Measurements from ENCODE around the gene DCLK3.

DCLK3 gene

GRCh38 chr3:36761779-36762178 is 2.6 kb downstream of the DCLK3 start:
- no peak overlapping the region for H3K4me3 ChIP-seq (ENCODE audit: low read length)
- no peaks in the 10 kb centered on the region for H3K36me3 ChIP-seq (ENCODE audit: control insufficient read depth, insufficient read depth, low read length)
- H3K9ac ChIP-seq (ENCODE audit: low read length) = no peak overlapping the region
- H3K4me1 ChIP-seq (ENCODE audit: control insufficient read depth, low read depth, low read length) = no peaks in the 10 kb centered on the region
- H2BK5ac ChIP-seq (ENCODE audit: low read length) = no peak overlapping the region
- no CpG with 5 or more reads among the region's 3 CpGs for WGBS (ENCODE audit: extremely low coverage, insufficient coverage, low lambda C conversion rate)
- no peak overlapping the region for H3K23ac ChIP-seq (ENCODE audit: low read length)
- no peak overlapping the region for H4K5ac ChIP-seq (ENCODE audit: low read length)
- H3K79me2 ChIP-seq (ENCODE audit: control insufficient read depth, insufficient read depth, low read length) = no peaks in the 10 kb centered on the region
- H2BK15ac ChIP-seq (replicated peaks; ENCODE audit: low read depth) = no peak overlapping the region
- no peaks in the 10 kb centered on the region for H3K79me1 ChIP-seq (ENCODE audit: low read length)
- H3K56ac ChIP-seq (ENCODE audit: low read length) = no peak overlapping the region
- no peak overlapping the region for H3K4me2 ChIP-seq (ENCODE audit: low read length)
- peaks cover 11% of the 10 kb centered on the region for H3K27me3 ChIP-seq (ENCODE audit: insufficient read depth, low read length, poor library complexity)
- no peak overlapping the region for H3K4ac ChIP-seq (ENCODE audit: low read depth, low read length)
- no peak overlapping the region for H4K8ac ChIP-seq (ENCODE audit: low read depth, low read length)
- H2BK120ac ChIP-seq (ENCODE audit: low read depth, low read length) = no peak overlapping the region
- H2AK5ac ChIP-seq (ENCODE audit: low read length) = no peak overlapping the region
- no peak overlapping the region for H3K18ac ChIP-seq (ENCODE audit: low read length)
- H3K27ac ChIP-seq (ENCODE audit: low read depth, low read length) = no peak overlapping the region
- DNase-seq = no peak

- Histone ChIP-seq H4K8ac (ENCODE audit: low read depth, low read length) (no peak overlapping the region), H3K23ac (ENCODE audit: low read length) (no peak overlapping the region), H3K79me2 (ENCODE audit: control insufficient read depth, insufficient read depth, low read length) (no peaks in the 10 kb centered on the region), H3K79me1 (ENCODE audit: low read length) (no peaks in the 10 kb centered on the region), H3K18ac (ENCODE audit: low read length) (no peak overlapping the region), H2AK5ac (ENCODE audit: low read length) (no peak overlapping the region), H2BK120ac (ENCODE audit: low read depth, low read length) (no peak overlapping the region), H2BK5ac (ENCODE audit: low read length) (no peak overlapping the region), H3K4me2 (ENCODE audit: low read length) (no peak overlapping the region), H3K56ac (ENCODE audit: low read length) (no peak overlapping the region), H3K4me3 (ENCODE audit: low read length) (no peak overlapping the region), H3K36me3 (ENCODE audit: control insufficient read depth, insufficient read depth, low read length) (no peaks in the 10 kb centered on the region), H3K27ac (ENCODE audit: low read depth, low read length) (no peak overlapping the region), H2BK15ac (replicated peaks; ENCODE audit: low read depth) (no peak overlapping the region), H4K5ac (ENCODE audit: low read length) (no peak overlapping the region), H3K27me3 (ENCODE audit: insufficient read depth, low read length, poor library complexity) (no peaks in the 10 kb centered on the region), H3K4ac (ENCODE audit: low read depth, low read length) (no peak overlapping the region), H3K4me1 (ENCODE audit: control insufficient read depth, low read depth, low read length) (no peaks in the 10 kb centered on the region), H3K9ac (ENCODE audit: low read length) (no peak overlapping the region)
- DNase-seq = no peak
- no CpG with 5 or more reads among the region's 1 CpG for WGBS (ENCODE audit: extremely low coverage, insufficient coverage, low lambda C conversion rate)
Observed at GRCh38 chr3:36756269-36756668, 8.1 kb downstream of the DCLK3 start.

- H3K27ac ChIP-seq (ENCODE audit: low read depth, low read length) = no peak overlapping the region
Observed at GRCh38 chr3:36751326-36751725, 13.0 kb downstream of the DCLK3 start.

GRCh38 chr3:36750737-36751136 is 13.6 kb downstream of the DCLK3 start:
- no peak overlapping the region for H3K4me2 ChIP-seq (ENCODE audit: low read length)
- H3K18ac ChIP-seq (ENCODE audit: low read length) = no peak overlapping the region
- H2BK120ac ChIP-seq (ENCODE audit: low read depth, low read length) = no peak overlapping the region
- H3K4ac ChIP-seq (ENCODE audit: low read depth, low read length) = no peak overlapping the region
- no peaks in the 10 kb centered on the region for H3K79me2 ChIP-seq (ENCODE audit: control insufficient read depth, insufficient read depth, low read length)
- H3K27me3 ChIP-seq (ENCODE audit: insufficient read depth, low read length, poor library complexity) = no peaks in the 10 kb centered on the region
- no CpG with 5 or more reads among the region's 6 CpGs for WGBS (ENCODE audit: extremely low coverage, insufficient coverage, low lambda C conversion rate)
- H3K56ac ChIP-seq (ENCODE audit: low read length) = no peak overlapping the region
- H3K23ac ChIP-seq (ENCODE audit: low read length) = no peak overlapping the region
- H3K4me1 ChIP-seq (ENCODE audit: control insufficient read depth, low read depth, low read length) = no peaks in the 10 kb centered on the region
- H2BK5ac ChIP-seq (ENCODE audit: low read length) = no peak overlapping the region
- no peak overlapping the region for H4K5ac ChIP-seq (ENCODE audit: low read length)
- H2BK15ac ChIP-seq (replicated peaks; ENCODE audit: low read depth) = no peak overlapping the region
- H3K9ac ChIP-seq (ENCODE audit: low read length) = no peak overlapping the region
- no peak overlapping the region for H3K4me3 ChIP-seq (ENCODE audit: low read length)
- H4K8ac ChIP-seq (ENCODE audit: low read depth, low read length) = no peak overlapping the region
- H3K79me1 ChIP-seq (ENCODE audit: low read length) = no peaks in the 10 kb centered on the region
- H3K27ac ChIP-seq (ENCODE audit: low read depth, low read length) = no peak overlapping the region
- H2AK5ac ChIP-seq (ENCODE audit: low read length) = no peak overlapping the region
- H3K36me3 ChIP-seq (ENCODE audit: control insufficient read depth, insufficient read depth, low read length) = no peaks in the 10 kb centered on the region
- no peak for DNase-seq

More at GRCh38 chr3:36751326-36751725, 13.0 kb downstream of the DCLK3 start:
- Histone ChIP-seq H2BK120ac (ENCODE audit: low read depth, low read length) (no peak overlapping the region), H3K9ac (ENCODE audit: low read length) (no peak overlapping the region), H3K27me3 (ENCODE audit: insufficient read depth, low read length, poor library complexity) (no peaks in the 10 kb centered on the region), H3K23ac (ENCODE audit: low read length) (no peak overlapping the region), H3K79me1 (ENCODE audit: low read length) (no peaks in the 10 kb centered on the region), H3K4me2 (ENCODE audit: low read length) (no peak overlapping the region), H2BK15ac (replicated peaks; ENCODE audit: low read depth) (no peak overlapping the region), H3K4me1 (ENCODE audit: control insufficient read depth, low read depth, low read length) (no peaks in the 10 kb centered on the region), H3K4ac (ENCODE audit: low read depth, low read length) (no peak overlapping the region), H3K18ac (ENCODE audit: low read length) (no peak overlapping the region), H3K79me2 (ENCODE audit: control insufficient read depth, insufficient read depth, low read length) (no peaks in the 10 kb centered on the region), H2BK5ac (ENCODE audit: low read length) (no peak overlapping the region), H3K4me3 (ENCODE audit: low read length) (no peak overlapping the region), H3K36me3 (ENCODE audit: control insufficient read depth, insufficient read depth, low read length) (no peaks in the 10 kb centered on the region), H4K5ac (ENCODE audit: low read length) (no peak overlapping the region), H4K8ac (ENCODE audit: low read depth, low read length) (no peak overlapping the region), H3K56ac (ENCODE audit: low read length) (no peak overlapping the region), H2AK5ac (ENCODE audit: low read length) (no peak overlapping the region)
- no peak for DNase-seq
- WGBS (ENCODE audit: extremely low coverage, insufficient coverage, low lambda C conversion rate) = no CpG with 5 or more reads among the region's 1 CpG

GRCh38 chr3:36744763-36745162 is 19.6 kb downstream of the DCLK3 start:
- H4K5ac ChIP-seq (ENCODE audit: low read length) = no peak overlapping the region
- no peaks in the 10 kb centered on the region for H3K79me1 ChIP-seq (ENCODE audit: low read length)
- no CpG with 5 or more reads among the region's 6 CpGs for WGBS (ENCODE audit: extremely low coverage, insufficient coverage, low lambda C conversion rate)
- no peak overlapping the region for H3K27ac ChIP-seq (ENCODE audit: low read depth, low read length)
- no peak overlapping the region for H3K56ac ChIP-seq (ENCODE audit: low read length)
- H3K4me1 ChIP-seq (ENCODE audit: control insufficient read depth, low read depth, low read length) = no peaks in the 10 kb centered on the region
- H2BK120ac ChIP-seq (ENCODE audit: low read depth, low read length) = no peak overlapping the region
- no peaks in the 10 kb centered on the region for H3K27me3 ChIP-seq (ENCODE audit: insufficient read depth, low read length, poor library complexity)
- no peak overlapping the region for H2AK5ac ChIP-seq (ENCODE audit: low read length)
- H3K4ac ChIP-seq (ENCODE audit: low read depth, low read length) = no peak overlapping the region
- H3K4me3 ChIP-seq (ENCODE audit: low read length) = no peak overlapping the region
- H3K4me2 ChIP-seq (ENCODE audit: low read length) = no peak overlapping the region
- no peak overlapping the region for H3K9ac ChIP-seq (ENCODE audit: low read length)
- no peak overlapping the region for H2BK15ac ChIP-seq (replicated peaks; ENCODE audit: low read depth)
- H4K8ac ChIP-seq (ENCODE audit: low read depth, low read length) = no peak overlapping the region
- DNase-seq = no peak
- no peak overlapping the region for H3K18ac ChIP-seq (ENCODE audit: low read length)
- H3K36me3 ChIP-seq (ENCODE audit: control insufficient read depth, insufficient read depth, low read length) = no peaks in the 10 kb centered on the region
- H2BK5ac ChIP-seq (ENCODE audit: low read length) = no peak overlapping the region
- H3K23ac ChIP-seq (ENCODE audit: low read length) = no peak overlapping the region
- no peaks in the 10 kb centered on the region for H3K79me2 ChIP-seq (ENCODE audit: control insufficient read depth, insufficient read depth, low read length)

GRCh38 chr3:36743826-36744225 is 20.5 kb downstream of the DCLK3 start:
- no peak overlapping the region for H4K5ac ChIP-seq (ENCODE audit: low read length)
- H3K4me2 ChIP-seq (ENCODE audit: low read length) = no peak overlapping the region
- no peaks in the 10 kb centered on the region for H3K36me3 ChIP-seq (ENCODE audit: control insufficient read depth, insufficient read depth, low read length)
- no peak overlapping the region for H3K4ac ChIP-seq (ENCODE audit: low read depth, low read length)
- H3K9ac ChIP-seq (ENCODE audit: low read length) = no peak overlapping the region
- H4K8ac ChIP-seq (ENCODE audit: low read depth, low read length) = no peak overlapping the region
- no peak overlapping the region for H2BK5ac ChIP-seq (ENCODE audit: low read length)
- no peak overlapping the region for H3K18ac ChIP-seq (ENCODE audit: low read length)
- no peak overlapping the region for H3K23ac ChIP-seq (ENCODE audit: low read length)
- no peak overlapping the region for H2BK15ac ChIP-seq (replicated peaks; ENCODE audit: low read depth)
- no CpG with 5 or more reads among the region's 2 CpGs for WGBS (ENCODE audit: extremely low coverage, insufficient coverage, low lambda C conversion rate)
- no peak overlapping the region for H3K56ac ChIP-seq (ENCODE audit: low read length)
- H3K79me2 ChIP-seq (ENCODE audit: control insufficient read depth, insufficient read depth, low read length) = no peaks in the 10 kb centered on the region
- H3K79me1 ChIP-seq (ENCODE audit: low read length) = no peaks in the 10 kb centered on the region
- no peak overlapping the region for H2AK5ac ChIP-seq (ENCODE audit: low read length)
- no peak overlapping the region for H2BK120ac ChIP-seq (ENCODE audit: low read depth, low read length)
- no peak overlapping the region for H3K27ac ChIP-seq (ENCODE audit: low read depth, low read length)
- no peak overlapping the region for H3K4me3 ChIP-seq (ENCODE audit: low read length)
- no peaks in the 10 kb centered on the region for H3K4me1 ChIP-seq (ENCODE audit: control insufficient read depth, low read depth, low read length)
- DNase-seq = no peak
- no peaks in the 10 kb centered on the region for H3K27me3 ChIP-seq (ENCODE audit: insufficient read depth, low read length, poor library complexity)
